ENCODE measurements around the gene SMARCA4. TPM values are rescaled to one million over a fixed set of nuclear protein-coding genes. Genes with fewer than 3 reads are reported as not detected.

The SMARCA4 gene
- polyA plus RNA-seq, 4 donors = 54.6 to 71.6 (median 66.1) TPM

DNA sequence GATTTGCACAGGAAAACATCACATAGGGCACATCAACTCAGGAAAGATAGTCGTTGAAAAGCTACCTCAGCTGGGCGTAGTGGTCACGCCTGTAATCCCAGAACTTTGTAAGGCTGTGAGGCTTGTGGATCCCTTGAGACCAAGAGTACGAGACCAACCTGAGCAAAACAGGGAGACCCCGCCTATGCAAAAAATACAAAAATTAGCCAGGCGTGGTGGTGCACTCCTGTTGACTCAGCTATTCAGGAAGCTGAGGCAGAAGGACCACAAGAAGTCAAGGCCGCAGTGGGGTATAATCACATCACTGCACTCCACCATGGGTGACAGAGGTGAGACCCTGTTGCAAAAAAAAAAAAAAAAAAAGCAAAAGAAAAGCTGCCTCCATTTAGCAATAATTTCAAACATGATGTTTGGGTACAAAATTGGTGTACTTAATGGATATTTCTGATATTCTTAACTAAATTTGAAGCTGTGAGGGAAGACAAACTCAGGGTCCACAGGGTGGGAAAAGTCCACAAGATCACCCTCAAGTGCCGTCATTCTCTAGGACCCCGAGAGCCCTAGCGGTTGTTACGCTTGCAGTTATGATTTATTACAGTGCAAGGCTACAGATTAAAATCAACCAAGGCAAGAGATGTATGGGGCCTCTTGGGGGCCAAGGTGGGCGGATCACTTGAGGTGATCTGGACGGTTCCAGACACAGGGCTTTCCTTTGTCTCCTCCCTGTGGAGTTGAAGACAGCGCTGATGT lies 86.0 kb downstream of the SMARCA4 start:
- Histone ChIP-seq H3K4me1 (ENCODE audit: control insufficient read depth in 3 of 3, insufficient read depth in 2 of 3, low read depth in 1 of 3, low read length in 2 of 3) (no peaks in the 10 kb centered on the region), H3K9me3 (ENCODE audit: control insufficient read depth in 2 of 2, insufficient read depth in 1 of 2, low read depth in 1 of 2, low read length in 1 of 2) (no peaks in the 10 kb centered on the region), H3K27ac (ENCODE audit: low read depth in 1 of 3, low read length in 2 of 3) (no peak overlapping the region), H3K4me3 (ENCODE audit: low read depth in 1 of 3, low read length in 3 of 3) (no peak overlapping the region), H3K36me3 (ENCODE audit: control insufficient read depth in 3 of 3, insufficient read depth in 2 of 3, low read depth in 1 of 3, low read length in 3 of 3) (peaks cover 6 to 82% (median 11%) of the 10 kb centered on the region in 3 donors), H3K27me3 (ENCODE audit: control insufficient read depth in 3 of 3, insufficient read depth in 3 of 3, low read length in 3 of 3) (no peaks in the 10 kb centered on the region)
- DNase-seq (no peak), FAIRE-seq (no peak)
- 90 to 93% (median 93%) methylated on average over 14 of the region's 14 CpGs for WGBS, 3 donors

DNA sequence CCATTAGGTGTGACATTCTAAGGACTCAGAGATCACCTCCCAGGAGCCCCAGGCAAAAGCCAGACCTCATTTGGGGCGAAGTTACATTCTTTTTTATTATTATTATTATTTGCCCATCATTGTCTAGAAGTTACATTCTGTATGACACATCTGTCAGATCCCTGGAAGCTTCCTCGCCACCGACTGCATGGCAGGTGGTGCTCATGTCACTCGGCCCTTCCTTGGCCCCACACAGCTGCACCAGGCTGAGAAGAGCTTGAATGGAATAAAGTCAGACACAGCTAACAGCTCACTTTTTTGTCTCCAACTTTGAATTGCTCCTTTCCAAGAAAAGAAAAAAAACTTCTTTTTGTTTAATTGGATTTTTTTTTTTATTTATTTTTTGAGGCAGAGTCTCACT lies 87.0 kb downstream of the SMARCA4 start:
- no peaks in the 10 kb centered on the region for H3K4me1 ChIP-seq (ENCODE audit: control insufficient read depth in 3 of 3, insufficient read depth in 2 of 3, low read depth in 1 of 3, low read length in 2 of 3)
- FAIRE-seq (no peak), DNase-seq (no peak)
- no peaks in the 10 kb centered on the region for H3K27me3 ChIP-seq (ENCODE audit: control insufficient read depth in 3 of 3, insufficient read depth in 3 of 3, low read length in 3 of 3)
- peaks cover 4 to 80% (median 6%) of the 10 kb centered on the region in 3 donors for H3K36me3 ChIP-seq (ENCODE audit: control insufficient read depth in 3 of 3, insufficient read depth in 2 of 3, low read depth in 1 of 3, low read length in 3 of 3)
- no peaks in the 10 kb centered on the region for H3K9me3 ChIP-seq (ENCODE audit: control insufficient read depth in 2 of 2, insufficient read depth in 1 of 2, low read depth in 1 of 2, low read length in 1 of 2)
- 87 to 98% (median 96%) methylated on average over 4 of the region's 4 CpGs for WGBS, 3 donors
- H3K4me3 ChIP-seq (ENCODE audit: low read depth in 1 of 3, low read length in 3 of 3) = no peak overlapping the region
- H3K27ac ChIP-seq (ENCODE audit: low read depth in 1 of 3, low read length in 2 of 3) = no peak overlapping the region

DNA sequence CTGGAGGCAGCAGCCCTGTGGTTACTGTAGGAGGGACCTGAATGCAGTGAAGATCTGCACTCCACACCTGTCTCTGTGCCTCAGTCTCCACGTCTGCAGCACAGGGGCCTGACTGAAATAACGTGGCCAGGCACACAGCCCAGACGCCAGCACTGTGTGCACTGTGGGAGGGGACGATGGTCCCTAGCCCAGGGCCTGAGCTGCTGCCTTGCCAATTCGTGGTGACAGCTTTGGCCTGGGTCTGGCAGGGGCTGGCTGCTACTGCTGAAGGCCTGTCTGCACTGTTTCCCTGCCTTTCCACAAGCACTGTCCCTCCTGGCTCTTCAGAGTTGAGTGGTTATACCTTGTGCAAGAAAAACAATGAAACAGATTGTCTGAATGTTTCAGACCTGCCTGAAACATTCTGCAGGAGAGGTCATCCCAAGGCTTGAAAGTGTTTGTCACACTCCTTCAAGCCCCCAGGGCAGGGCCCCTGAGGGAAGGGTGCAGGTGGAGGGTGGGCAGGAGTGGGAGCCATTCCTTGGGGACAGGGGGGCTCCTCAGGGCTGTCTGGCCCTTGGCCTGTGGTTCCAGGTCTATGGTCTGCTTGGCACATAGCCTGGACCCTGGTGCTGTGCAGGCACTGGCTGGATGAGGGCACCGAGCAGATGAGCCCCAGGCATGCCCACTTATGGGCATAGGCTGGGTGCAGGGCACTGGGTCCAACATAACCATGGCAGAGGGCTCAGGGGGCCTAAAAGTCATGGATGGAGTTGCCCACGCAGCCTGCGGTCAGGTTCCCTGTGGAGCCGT lies 89.7 kb downstream of the SMARCA4 start:
- DNase-seq = no peak
- peaks cover 0 to 87% (median 11%) of the 10 kb centered on the region in 3 donors for H3K36me3 ChIP-seq (ENCODE audit: control insufficient read depth in 3 of 3, insufficient read depth in 2 of 3, low read depth in 1 of 3, low read length in 3 of 3)
- H3K4me3 ChIP-seq (ENCODE audit: low read depth in 1 of 3, low read length in 3 of 3) = no peak overlapping the region
- H3K27me3 ChIP-seq (ENCODE audit: control insufficient read depth in 3 of 3, insufficient read depth in 3 of 3, low read length in 3 of 3) = no peaks in the 10 kb centered on the region
- 94 to 96% (median 95%) methylated on average over 9 of the region's 9 CpGs for WGBS, 3 donors
- H3K27ac ChIP-seq (ENCODE audit: low read depth in 1 of 3, low read length in 2 of 3) = no peak overlapping the region
- no peak for FAIRE-seq
- no peaks in the 10 kb centered on the region for H3K9me3 ChIP-seq (ENCODE audit: control insufficient read depth in 2 of 2, insufficient read depth in 1 of 2, low read depth in 1 of 2, low read length in 1 of 2)
- H3K4me1 ChIP-seq (ENCODE audit: control insufficient read depth in 3 of 3, insufficient read depth in 2 of 3, low read depth in 1 of 3, low read length in 2 of 3) = no peaks in the 10 kb centered on the region

DNA sequence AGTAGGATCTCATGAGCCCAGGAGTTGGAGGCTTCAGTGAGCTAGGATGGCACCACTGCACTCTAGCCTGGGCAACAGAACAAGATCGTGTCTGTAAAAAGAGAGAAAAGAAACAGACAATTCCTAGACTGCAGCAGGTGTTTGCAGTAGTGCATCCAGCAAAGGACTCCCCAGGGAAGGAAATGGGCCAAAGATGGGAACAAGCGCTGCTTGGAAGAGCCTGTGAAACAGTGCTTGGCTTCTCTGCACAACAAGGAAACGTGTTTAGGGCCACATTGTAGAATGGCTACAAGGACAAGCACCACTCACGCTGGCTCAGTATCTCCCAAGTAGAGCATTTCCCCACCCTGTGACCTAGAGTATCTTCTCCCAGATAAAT lies 93.0 kb downstream of the SMARCA4 start:
- no peak overlapping the region for H3K27ac ChIP-seq (ENCODE audit: low read depth in 1 of 3, low read length in 2 of 3)
- no peaks in the 10 kb centered on the region for H3K9me3 ChIP-seq (ENCODE audit: control insufficient read depth in 2 of 2, insufficient read depth in 1 of 2, low read depth in 1 of 2, low read length in 1 of 2)
- FAIRE-seq (no peak), DNase-seq (no peak)
- no peaks in the 10 kb centered on the region for H3K4me1 ChIP-seq (ENCODE audit: control insufficient read depth in 3 of 3, insufficient read depth in 2 of 3, low read depth in 1 of 3, low read length in 2 of 3)
- no peak overlapping the region for H3K4me3 ChIP-seq (ENCODE audit: low read depth in 1 of 3, low read length in 3 of 3)
- H3K27me3 ChIP-seq (ENCODE audit: control insufficient read depth in 3 of 3, insufficient read depth in 3 of 3, low read length in 3 of 3) = no peaks in the 10 kb centered on the region
- peaks cover 4 to 93% (median 7%) of the 10 kb centered on the region in 3 donors for H3K36me3 ChIP-seq (ENCODE audit: control insufficient read depth in 3 of 3, insufficient read depth in 2 of 3, low read depth in 1 of 3, low read length in 3 of 3)
- 88 to 93% (median 91%) methylated on average over 4 of the region's 4 CpGs for WGBS, 3 donors

DNA sequence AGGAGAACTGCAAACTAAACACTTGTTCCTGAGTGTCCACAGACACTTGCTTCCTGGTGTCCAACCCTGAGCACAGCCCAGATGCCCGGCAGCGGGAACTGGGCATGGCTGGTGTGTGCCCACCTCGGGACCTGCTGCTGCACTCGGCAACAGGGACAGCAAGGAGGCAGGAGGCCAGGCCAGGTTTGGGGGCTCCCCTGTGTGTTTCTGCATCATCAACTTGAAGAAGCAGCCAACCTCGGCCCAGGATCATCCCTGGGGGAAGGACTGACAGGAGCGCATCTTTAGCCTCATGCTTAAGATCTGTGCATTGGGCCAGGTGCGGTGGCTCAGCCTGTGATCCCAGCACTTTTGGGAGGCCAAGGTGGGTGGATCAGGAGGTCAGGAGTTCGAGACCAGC lies 93.4 kb downstream of the SMARCA4 start:
- Histone ChIP-seq H3K4me1 (ENCODE audit: control insufficient read depth in 3 of 3, insufficient read depth in 2 of 3, low read depth in 1 of 3, low read length in 2 of 3) (no peaks in the 10 kb centered on the region), H3K4me3 (ENCODE audit: low read depth in 1 of 3, low read length in 3 of 3) (no peak overlapping the region), H3K9me3 (ENCODE audit: control insufficient read depth in 2 of 2, insufficient read depth in 1 of 2, low read depth in 1 of 2, low read length in 1 of 2) (no peaks in the 10 kb centered on the region), H3K36me3 (ENCODE audit: control insufficient read depth in 3 of 3, insufficient read depth in 2 of 3, low read depth in 1 of 3, low read length in 3 of 3) (peaks cover 4 to 90% (median 7%) of the 10 kb centered on the region in 3 donors), H3K27ac (ENCODE audit: low read depth in 1 of 3, low read length in 2 of 3) (no peak overlapping the region), H3K27me3 (ENCODE audit: control insufficient read depth in 3 of 3, insufficient read depth in 3 of 3, low read length in 3 of 3) (no peaks in the 10 kb centered on the region)
- no peak for DNase-seq
- FAIRE-seq = no peak
- WGBS, 3 donors = 90 to 100% (median 96%) methylated on average over 8 of the region's 8 CpGs

DNA sequence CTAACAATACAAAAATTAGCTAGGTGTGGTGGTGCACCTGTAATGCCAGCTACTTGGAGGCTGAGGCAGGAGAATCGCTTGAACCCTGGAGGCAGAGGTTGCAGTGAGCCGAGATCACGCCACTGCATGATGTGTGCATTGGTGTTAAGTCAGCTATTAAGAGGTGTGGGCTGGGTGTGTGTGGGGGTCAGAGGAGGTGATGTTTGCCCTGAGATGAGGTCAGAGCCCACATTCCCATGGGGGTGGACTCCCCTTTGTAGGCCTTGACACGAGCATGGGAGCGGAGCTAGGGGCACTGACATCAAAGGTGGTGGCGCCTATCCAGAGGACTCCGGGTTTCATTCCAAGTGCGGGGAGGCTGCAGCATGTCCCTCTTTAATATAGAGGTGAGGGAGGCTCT lies 93.8 kb downstream of the SMARCA4 start:
- 92 to 96% (median 92%) methylated on average over 8 of the region's 8 CpGs for WGBS, 3 donors
- Histone ChIP-seq H3K9me3 (ENCODE audit: control insufficient read depth in 2 of 2, insufficient read depth in 1 of 2, low read depth in 1 of 2, low read length in 1 of 2) (no peaks in the 10 kb centered on the region), H3K27ac (ENCODE audit: low read depth in 1 of 3, low read length in 2 of 3) (no peak overlapping the region), H3K27me3 (ENCODE audit: control insufficient read depth in 3 of 3, insufficient read depth in 3 of 3, low read length in 3 of 3) (no peaks in the 10 kb centered on the region), H3K36me3 (ENCODE audit: control insufficient read depth in 3 of 3, insufficient read depth in 2 of 3, low read depth in 1 of 3, low read length in 3 of 3) (peaks cover 4 to 90% (median 10%) of the 10 kb centered on the region in 3 donors), H3K4me1 (ENCODE audit: control insufficient read depth in 3 of 3, insufficient read depth in 2 of 3, low read depth in 1 of 3, low read length in 2 of 3) (no peaks in the 10 kb centered on the region), H3K4me3 (ENCODE audit: low read depth in 1 of 3, low read length in 3 of 3) (no peak overlapping the region)
- FAIRE-seq (no peak), DNase-seq (no peak)

DNA sequence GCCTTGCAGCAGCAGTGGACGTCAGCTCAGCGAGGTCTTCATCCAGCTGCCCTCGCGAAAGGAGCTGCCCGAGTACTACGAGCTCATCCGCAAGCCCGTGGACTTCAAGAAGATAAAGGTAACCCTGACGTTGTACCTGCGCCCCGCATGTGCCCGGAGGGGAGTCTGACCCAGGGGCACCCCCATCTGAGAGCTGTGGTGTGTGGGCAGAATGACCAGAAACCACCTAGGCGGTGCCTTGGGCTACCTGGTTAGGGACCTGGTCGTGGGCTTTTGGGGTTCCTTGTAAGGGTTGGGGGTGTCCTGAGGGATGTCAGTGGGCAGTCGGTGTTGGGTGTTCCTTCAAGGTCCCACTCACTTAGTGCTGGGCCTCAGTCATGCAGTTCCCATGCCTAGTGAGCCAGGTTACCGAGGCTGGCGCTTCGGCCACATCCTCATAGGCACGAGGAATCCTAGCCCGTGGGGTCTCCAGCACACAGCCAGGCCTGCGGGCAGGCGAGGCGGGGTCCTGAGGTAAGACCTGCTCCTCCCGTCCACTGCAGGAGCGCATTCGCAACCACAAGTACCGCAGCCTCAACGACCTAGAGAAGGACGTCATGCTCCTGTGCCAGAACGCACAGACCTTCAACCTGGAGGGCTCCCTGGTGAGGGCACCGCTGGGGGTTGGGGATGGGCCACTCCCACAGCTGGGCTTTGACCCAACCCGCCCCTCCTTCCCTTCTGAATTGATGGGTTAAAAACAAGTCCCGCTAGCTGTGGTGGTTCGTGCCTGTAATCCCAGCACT lies 97.6 kb downstream of the SMARCA4 start:
- Histone ChIP-seq H3K4me1 (ENCODE audit: control insufficient read depth in 3 of 3, insufficient read depth in 2 of 3, low read depth in 1 of 3, low read length in 2 of 3) (no peaks in the 10 kb centered on the region), H3K9me3 (ENCODE audit: control insufficient read depth in 2 of 2, insufficient read depth in 1 of 2, low read depth in 1 of 2, low read length in 1 of 2) (no peaks in the 10 kb centered on the region), H3K27ac (ENCODE audit: low read depth in 1 of 3, low read length in 2 of 3) (no peak overlapping the region), H3K4me3 (ENCODE audit: low read depth in 1 of 3, low read length in 3 of 3) (no peak overlapping the region), H3K27me3 (ENCODE audit: control insufficient read depth in 3 of 3, insufficient read depth in 3 of 3, low read length in 3 of 3) (no peaks in the 10 kb centered on the region), H3K36me3 (ENCODE audit: control insufficient read depth in 3 of 3, insufficient read depth in 2 of 3, low read depth in 1 of 3, low read length in 3 of 3) (peaks cover 10 to 92% (median 10%) of the 10 kb centered on the region in 3 donors)
- 94% methylated on average over 33 to 34 of the region's 34 CpGs for WGBS, 3 donors
- DNase-seq (no peak), FAIRE-seq (no peak)

All from small intestine (tissue), 7 donors.